ENCODE data around the gene GABRP.

Gene GABRP

DNA sequence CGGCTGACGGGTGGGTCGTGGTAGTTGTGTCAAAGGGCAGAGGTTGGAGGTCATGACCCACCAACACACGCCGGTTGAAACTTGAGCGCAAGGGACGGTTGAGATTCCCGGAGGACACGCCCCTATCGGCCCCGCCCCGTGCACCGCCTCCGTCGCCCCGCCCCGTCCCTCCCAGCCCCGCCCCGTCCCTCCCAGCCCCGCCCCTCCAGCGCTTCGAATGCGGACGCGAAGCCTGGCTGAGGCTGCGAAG is 78.1 kb downstream of the GABRP start:
- Histone ChIP-seq H2AK5ac (ENCODE audit: low read length) (no peak overlapping the region), H3K4me3 (ENCODE audit: low read depth, low read length) (peak overlapping the region; percentile 92), H3K36me3 (ENCODE audit: control insufficient read depth in 1 of 2, insufficient read depth in 2 of 2, low read length in 2 of 2) (no peaks in the 10 kb centered on the region), H3K18ac (ENCODE audit: low read length) (no peak overlapping the region), H2AFZ (ENCODE audit: insufficient read depth, low read length, poor library complexity) (peak overlapping the region; percentile 20), H3K79me2 (ENCODE audit: control insufficient read depth, insufficient read depth, low read length, poor library complexity) (peaks cover 7% of the 10 kb centered on the region), H3K27me3 (ENCODE audit: insufficient read depth, low read length) (no peaks in the 10 kb centered on the region), H2BK120ac (ENCODE audit: insufficient read depth, low read length, poor library complexity) (no peak overlapping the region), H4K8ac (ENCODE audit: low read depth, low read length) (peak overlapping the region; percentile 30), H3K9me3 (ENCODE audit: insufficient read depth, low read depth, low read length) (peaks cover 3% of the 10 kb centered on the region), H2BK12ac (ENCODE audit: low read length) (no peak overlapping the region), H3K27ac (ENCODE audit: low read depth, low read length) (no peak overlapping the region), H2BK5ac (ENCODE audit: low read depth, low read length, poor library complexity) (no peak overlapping the region), H4K91ac (ENCODE audit: low read depth, low read length) (no peak overlapping the region), H3K79me1 (ENCODE audit: low read length) (peaks cover 8% of the 10 kb centered on the region), H3K4me1 (ENCODE audit: control insufficient read depth in 1 of 2, insufficient read depth in 2 of 2, low read length in 2 of 2) (peaks cover 2 to 10% of the 10 kb centered on the region in 2 experiments), H4K12ac (ENCODE audit: low read depth, low read length) (no peak overlapping the region), H3K23ac (ENCODE audit: low read length) (no peak overlapping the region), H3K9ac (ENCODE audit: low read length) (no peak overlapping the region), H3K4me2 (ENCODE audit: low read length) (peak overlapping the region; percentile 64), H3K4ac (ENCODE audit: low read depth, low read length) (no peak overlapping the region), H3K14ac (ENCODE audit: low read length) (no peak overlapping the region)
- no peak for DNase-seq
- WGBS (ENCODE audit: extremely low coverage, insufficient coverage, insufficient read length), result no CpG with 5 or more reads among the region's 26 CpGs

DNA sequence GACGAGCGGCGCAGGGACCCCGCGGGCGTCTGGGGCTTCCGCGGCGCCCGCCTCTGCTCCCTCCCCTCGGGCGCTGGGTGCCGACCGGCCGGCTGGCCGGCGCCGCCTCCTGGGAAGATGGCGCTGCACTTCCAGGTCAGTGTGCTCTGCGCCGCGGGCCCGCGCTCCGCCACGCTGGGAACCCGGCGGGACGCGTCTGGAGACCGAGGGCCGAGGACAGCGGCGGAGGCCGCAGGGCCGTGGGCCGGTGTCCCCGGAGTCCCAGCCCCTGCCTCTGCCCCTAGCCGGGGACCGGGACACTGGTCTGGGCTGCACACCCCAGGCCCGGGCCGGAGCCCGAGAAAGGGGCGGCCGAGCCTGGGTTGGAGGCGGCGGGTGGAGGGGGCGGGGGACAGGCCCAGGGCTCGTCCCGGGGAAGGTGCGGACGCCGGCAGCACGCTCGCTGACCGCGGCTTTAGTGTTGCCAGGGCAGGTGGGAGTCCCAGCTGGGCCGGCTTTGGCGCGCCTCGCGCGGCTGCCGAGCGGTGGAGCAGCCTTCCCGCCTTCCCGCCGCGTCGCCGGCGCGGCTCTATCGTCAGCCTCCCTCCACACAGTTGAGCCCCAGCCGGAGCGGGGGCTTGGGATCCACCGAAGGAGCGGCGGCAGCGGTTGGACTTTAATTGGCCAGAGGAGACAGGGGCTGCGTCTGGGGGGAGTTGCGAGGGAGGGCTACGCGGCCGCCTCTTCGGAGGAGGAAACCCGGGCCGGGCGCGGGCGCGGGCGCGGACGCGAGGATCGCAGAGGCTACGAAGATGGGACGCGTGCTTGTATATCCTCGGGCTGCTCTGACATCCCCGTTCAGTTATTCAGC is 78.6 kb downstream of the GABRP start, which contains the start of gene RANBP17:
Gene RANBP17, plus strand, starts transcription at position 102 of the 850 bp plus-strand sequence.
- Histone ChIP-seq H3K9me3 (ENCODE audit: insufficient read depth, low read depth, low read length) (peaks cover 3% of the 10 kb centered on the region), H4K91ac (ENCODE audit: low read depth, low read length) (peak within 1 kb of the TSS; percentile 82), H3K4me1 (ENCODE audit: control insufficient read depth in 1 of 2, insufficient read depth in 2 of 2, low read length in 2 of 2) (peaks cover 2 to 10% of the 10 kb centered on the region in 2 experiments), H4K12ac (ENCODE audit: low read depth, low read length) (peak within 1 kb of the TSS; percentile 47), H2BK5ac (ENCODE audit: low read depth, low read length, poor library complexity) (peak within 1 kb of the TSS; percentile 92), H3K9ac (ENCODE audit: low read length) (peak within 1 kb of the TSS; percentile 96), H3K4me2 (ENCODE audit: low read length) (peak within 1 kb of the TSS; percentile 64), H2AK5ac (ENCODE audit: low read length) (peak within 1 kb of the TSS; percentile 22), H3K14ac (ENCODE audit: low read length) (peak within 1 kb of the TSS; percentile 98), H3K27ac (ENCODE audit: low read depth, low read length) (peak within 1 kb of the TSS; percentile 82), H3K4me3 (ENCODE audit: low read depth, low read length) (peak within 1 kb of the TSS; percentile 92), H3K4ac (ENCODE audit: low read depth, low read length) (peak within 1 kb of the TSS; percentile 71), H3K79me1 (ENCODE audit: low read length) (peaks cover 8% of the 10 kb centered on the region), H2AFZ (ENCODE audit: insufficient read depth, low read length, poor library complexity) (peak within 1 kb of the TSS; percentile 77), H4K8ac (ENCODE audit: low read depth, low read length) (peak within 1 kb of the TSS; percentile 85), H3K27me3 (ENCODE audit: insufficient read depth, low read length) (no peaks in the 10 kb centered on the region), H2BK12ac (ENCODE audit: low read length) (peak within 1 kb of the TSS; percentile 59), H3K79me2 (ENCODE audit: control insufficient read depth, insufficient read depth, low read length, poor library complexity) (peaks cover 9% of the 10 kb centered on the region), H3K36me3 (ENCODE audit: control insufficient read depth in 1 of 2, insufficient read depth in 2 of 2, low read length in 2 of 2) (no peaks in the 10 kb centered on the region), H2BK120ac (ENCODE audit: insufficient read depth, low read length, poor library complexity) (peak within 1 kb of the TSS; percentile 91), H3K18ac (ENCODE audit: low read length) (peak within 1 kb of the TSS; percentile 89), H3K23ac (ENCODE audit: low read length) (no peak within 1 kb of the TSS)
- no CpG with 5 or more reads among the region's 102 CpGs for WGBS (ENCODE audit: extremely low coverage, insufficient coverage, insufficient read length)
- DNase-seq, result peak; percentile 75 to 87

DNA sequence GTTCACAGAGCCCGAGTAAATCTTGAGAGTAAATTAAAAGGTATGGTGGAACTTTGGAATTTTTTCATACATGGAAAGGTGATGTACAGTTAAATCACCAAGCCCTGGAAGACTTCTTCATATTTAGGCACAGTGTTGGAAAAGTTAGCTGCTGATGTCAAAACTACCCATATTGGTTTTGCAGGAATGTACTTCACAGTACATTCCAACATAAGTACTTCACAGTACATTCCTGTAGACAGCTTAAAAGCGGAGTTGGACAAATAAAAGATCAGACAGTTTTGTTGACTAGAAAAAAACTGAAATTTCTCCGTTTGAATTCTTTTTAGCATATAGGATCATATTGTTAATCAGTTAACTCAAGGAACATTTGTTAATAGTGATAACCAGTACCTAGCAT is 80.1 kb downstream of the GABRP start:
- no peak overlapping the region for H4K91ac ChIP-seq (ENCODE audit: low read depth, low read length)
- H3K4ac ChIP-seq (ENCODE audit: low read depth, low read length), result no peak overlapping the region
- H3K36me3 ChIP-seq (ENCODE audit: control insufficient read depth in 1 of 2, insufficient read depth in 2 of 2, low read length in 2 of 2), result no peaks in the 10 kb centered on the region
- no peak overlapping the region for H2BK120ac ChIP-seq (ENCODE audit: insufficient read depth, low read length, poor library complexity)
- peaks cover 3% of the 10 kb centered on the region for H3K9me3 ChIP-seq (ENCODE audit: insufficient read depth, low read depth, low read length)
- H3K27me3 ChIP-seq (ENCODE audit: insufficient read depth, low read length), result no peaks in the 10 kb centered on the region
- H2AK5ac ChIP-seq (ENCODE audit: low read length), result no peak overlapping the region
- no peak overlapping the region for H3K9ac ChIP-seq (ENCODE audit: low read length)
- H3K4me3 ChIP-seq (ENCODE audit: low read depth, low read length), result no peak overlapping the region
- no peak overlapping the region for H3K18ac ChIP-seq (ENCODE audit: low read length)
- no peak overlapping the region for H3K14ac ChIP-seq (ENCODE audit: low read length)
- H3K4me2 ChIP-seq (ENCODE audit: low read length), result no peak overlapping the region
- peak; percentile 26 to 79 for DNase-seq
- no peak overlapping the region for H2AFZ ChIP-seq (ENCODE audit: insufficient read depth, low read length, poor library complexity)
- H3K79me2 ChIP-seq (ENCODE audit: control insufficient read depth, insufficient read depth, low read length, poor library complexity), result peaks cover 12% of the 10 kb centered on the region
- H4K12ac ChIP-seq (ENCODE audit: low read depth, low read length), result no peak overlapping the region
- H4K8ac ChIP-seq (ENCODE audit: low read depth, low read length), result no peak overlapping the region
- WGBS (ENCODE audit: extremely low coverage, insufficient coverage, insufficient read length), result no CpG with 5 or more reads among the region's 3 CpGs
- peak overlapping the region; percentile 14 for H3K27ac ChIP-seq (ENCODE audit: low read depth, low read length)
- H3K79me1 ChIP-seq (ENCODE audit: low read length), result peaks cover 8% of the 10 kb centered on the region
- no peak overlapping the region for H2BK5ac ChIP-seq (ENCODE audit: low read depth, low read length, poor library complexity)
- H2BK12ac ChIP-seq (ENCODE audit: low read length), result no peak overlapping the region
- H3K4me1 ChIP-seq (ENCODE audit: control insufficient read depth in 1 of 2, insufficient read depth in 2 of 2, low read length in 2 of 2), result peaks cover 2 to 10% of the 10 kb centered on the region in 2 experiments
- no peak overlapping the region for H3K23ac ChIP-seq (ENCODE audit: low read length)
